Measurements from ENCODE around the gene MED29. TPM values are rescaled to one million over a fixed set of nuclear protein-coding genes. Genes with fewer than 3 reads are reported as not detected.
A peak's percentile ranks its signal among the peaks of the same experiment; 100 is the strongest.

MED29 gene
- total RNA-seq, 1 experiment from 2014 or later: 739 TPM

DNA sequence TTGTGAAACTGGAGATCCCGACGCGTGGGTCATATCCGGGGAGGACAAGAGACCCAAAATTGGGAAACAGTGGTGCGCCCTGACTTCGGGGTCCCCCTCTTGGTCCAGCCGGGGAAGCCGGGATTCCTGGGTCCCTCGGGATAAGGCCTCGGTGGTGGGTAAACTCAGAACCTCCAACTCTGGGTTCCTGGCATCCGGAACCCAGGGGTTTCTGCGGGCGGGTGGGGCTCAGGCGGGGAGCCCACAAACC, 16.2 kb downstream of the MED29 start:
- DNase-seq (ENCODE audit: low read depth, low spot score) (no peak), ATAC-seq (no peak)
- in situ Hi-C loops (cut with HindIII; ENCODE audit: low pct_unique_long_range_greater_than_20kb, low sequenced_read_pairs): no loop called here
- TF ChIP-seq TCF7L2 (IDR thresholded peaks at IDR 0.05; ENCODE audit: low read depth, low read length) (no peak), POLR2AphosphoS5 (IDR thresholded peaks at IDR 0.05; ENCODE audit: low read depth, low read length) (no peak)
- TF ChIP-seq, protein P1, sequence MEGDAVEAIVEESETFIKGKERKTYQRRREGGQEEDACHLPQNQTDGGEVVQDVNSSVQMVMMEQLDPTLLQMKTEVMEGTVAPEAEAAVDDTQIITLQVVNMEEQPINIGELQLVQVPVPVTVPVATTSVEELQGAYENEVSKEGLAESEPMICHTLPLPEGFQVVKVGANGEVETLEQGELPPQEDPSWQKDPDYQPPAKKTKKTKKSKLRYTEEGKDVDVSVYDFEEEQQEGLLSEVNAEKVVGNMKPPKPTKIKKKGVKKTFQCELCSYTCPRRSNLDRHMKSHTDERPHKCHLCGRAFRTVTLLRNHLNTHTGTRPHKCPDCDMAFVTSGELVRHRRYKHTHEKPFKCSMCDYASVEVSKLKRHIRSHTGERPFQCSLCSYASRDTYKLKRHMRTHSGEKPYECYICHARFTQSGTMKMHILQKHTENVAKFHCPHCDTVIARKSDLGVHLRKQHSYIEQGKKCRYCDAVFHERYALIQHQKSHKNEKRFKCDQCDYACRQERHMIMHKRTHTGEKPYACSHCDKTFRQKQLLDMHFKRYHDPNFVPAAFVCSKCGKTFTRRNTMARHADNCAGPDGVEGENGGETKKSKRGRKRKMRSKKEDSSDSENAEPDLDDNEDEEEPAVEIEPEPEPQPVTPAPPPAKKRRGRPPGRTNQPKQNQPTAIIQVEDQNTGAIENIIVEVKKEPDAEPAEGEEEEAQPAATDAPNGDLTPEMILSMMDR (IDR thresholded peaks at IDR 0.05): no peak
- ChIA-PET CTCF (interaction anchor here (0.6 to 4.6 kb wide), 6 partner anchors 10 to 37 kb away, joined by 5 to 144 read pairs (median 8); partner anchors contain the start of genes MED29, PAF1 and RPS16), POLR2A (interaction anchor here (0.6 to 15.7 kb wide), 16 partner anchors 9 to 666 kb away, joined by 3 to 524 read pairs (median 8); partner anchors contain the start of genes MED29, PAF1, RPS16 and SAMD4B)
- BruUV-seq (replicated peaks): no TSS peak
- Histone ChIP-seq H3K27ac (ENCODE audit: low read length) (peak overlapping the region; percentile 92), H3K9me3 (ENCODE audit: control insufficient read depth, insufficient read depth, low read depth, low read length) (no peaks in the 10 kb centered on the region), H3K4me1 (ENCODE audit: control insufficient read depth, insufficient read depth, low read length) (peaks cover 72% of the 10 kb centered on the region), H3K4me3 (ENCODE audit: low read depth in 2 of 2, low read length in 2 of 2) (peak overlapping the region; percentile 42 to 55), H3K36me3 (ENCODE audit: control insufficient read depth, insufficient read depth, low read length) (peaks cover 7% of the 10 kb centered on the region), H3K27me3 (ENCODE audit: control insufficient read depth, insufficient read depth, low read length) (no peaks in the 10 kb centered on the region)
- intact Hi-C loops (cut with micrococcal nuclease; ENCODE audit: unreplicated experiment): no loop called here

DNA sequence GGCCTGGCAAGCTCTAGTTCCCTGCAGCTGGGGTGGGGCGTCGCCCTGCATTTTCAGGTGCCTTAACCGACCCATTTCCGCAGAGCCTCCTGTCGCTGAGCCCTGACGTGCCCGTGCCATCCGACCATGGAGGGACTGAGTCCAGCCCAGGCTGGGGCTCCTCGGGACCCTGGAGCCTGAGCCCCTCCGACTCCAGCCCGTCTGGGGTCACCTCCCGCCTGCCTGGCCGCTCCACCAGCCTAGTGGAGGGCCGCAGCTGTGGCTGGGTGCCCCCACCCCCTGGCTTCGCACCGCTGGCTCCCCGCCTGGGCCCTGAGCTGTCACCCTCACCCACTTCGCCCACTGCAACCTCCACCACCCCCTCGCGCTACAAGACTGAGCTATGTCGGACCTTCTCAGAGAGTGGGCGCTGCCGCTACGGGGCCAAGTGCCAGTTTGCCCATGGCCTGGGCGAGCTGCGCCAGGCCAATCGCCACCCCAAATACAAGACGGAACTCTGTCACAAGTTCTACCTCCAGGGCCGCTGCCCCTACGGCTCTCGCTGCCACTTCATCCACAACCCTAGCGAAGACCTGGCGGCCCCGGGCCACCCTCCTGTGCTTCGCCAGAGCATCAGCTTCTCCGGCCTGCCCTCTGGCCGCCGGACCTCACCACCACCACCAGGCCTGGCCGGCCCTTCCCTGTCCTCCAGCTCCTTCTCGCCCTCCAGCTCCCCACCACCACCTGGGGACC, 16.6 kb downstream of the MED29 start:
- peaks cover 67% of the 10 kb centered on the region for H3K4me1 ChIP-seq (ENCODE audit: control insufficient read depth, insufficient read depth, low read length)
- peak overlapping the region; percentile 42 to 55 for H3K4me3 ChIP-seq (ENCODE audit: low read depth in 2 of 2, low read length in 2 of 2)
- ChIA-PET POLR2A (interaction anchor here (0.5 to 15.7 kb wide), 31 partner anchors 7 to 923 kb away, joined by 3 to 524 read pairs (median 5); partner anchors contain the start of genes EID2B, FBXO17, MED29 and PAF1), CTCF (interaction anchor here (0.6 to 4.6 kb wide), 12 partner anchors 8 to 446 kb away, joined by 3 to 144 read pairs (median 6); partner anchors contain the start of genes MED29, PAF1, RPS16 and SAMD4B)
- peak overlapping the region; percentile 92 for H3K27ac ChIP-seq (ENCODE audit: low read length)
- no peaks in the 10 kb centered on the region for H3K27me3 ChIP-seq (ENCODE audit: control insufficient read depth, insufficient read depth, low read length)
- BruUV-seq (replicated peaks): no TSS peak
- peaks cover 7% of the 10 kb centered on the region for H3K36me3 ChIP-seq (ENCODE audit: control insufficient read depth, insufficient read depth, low read length)
- TF ChIP-seq, protein P2, sequence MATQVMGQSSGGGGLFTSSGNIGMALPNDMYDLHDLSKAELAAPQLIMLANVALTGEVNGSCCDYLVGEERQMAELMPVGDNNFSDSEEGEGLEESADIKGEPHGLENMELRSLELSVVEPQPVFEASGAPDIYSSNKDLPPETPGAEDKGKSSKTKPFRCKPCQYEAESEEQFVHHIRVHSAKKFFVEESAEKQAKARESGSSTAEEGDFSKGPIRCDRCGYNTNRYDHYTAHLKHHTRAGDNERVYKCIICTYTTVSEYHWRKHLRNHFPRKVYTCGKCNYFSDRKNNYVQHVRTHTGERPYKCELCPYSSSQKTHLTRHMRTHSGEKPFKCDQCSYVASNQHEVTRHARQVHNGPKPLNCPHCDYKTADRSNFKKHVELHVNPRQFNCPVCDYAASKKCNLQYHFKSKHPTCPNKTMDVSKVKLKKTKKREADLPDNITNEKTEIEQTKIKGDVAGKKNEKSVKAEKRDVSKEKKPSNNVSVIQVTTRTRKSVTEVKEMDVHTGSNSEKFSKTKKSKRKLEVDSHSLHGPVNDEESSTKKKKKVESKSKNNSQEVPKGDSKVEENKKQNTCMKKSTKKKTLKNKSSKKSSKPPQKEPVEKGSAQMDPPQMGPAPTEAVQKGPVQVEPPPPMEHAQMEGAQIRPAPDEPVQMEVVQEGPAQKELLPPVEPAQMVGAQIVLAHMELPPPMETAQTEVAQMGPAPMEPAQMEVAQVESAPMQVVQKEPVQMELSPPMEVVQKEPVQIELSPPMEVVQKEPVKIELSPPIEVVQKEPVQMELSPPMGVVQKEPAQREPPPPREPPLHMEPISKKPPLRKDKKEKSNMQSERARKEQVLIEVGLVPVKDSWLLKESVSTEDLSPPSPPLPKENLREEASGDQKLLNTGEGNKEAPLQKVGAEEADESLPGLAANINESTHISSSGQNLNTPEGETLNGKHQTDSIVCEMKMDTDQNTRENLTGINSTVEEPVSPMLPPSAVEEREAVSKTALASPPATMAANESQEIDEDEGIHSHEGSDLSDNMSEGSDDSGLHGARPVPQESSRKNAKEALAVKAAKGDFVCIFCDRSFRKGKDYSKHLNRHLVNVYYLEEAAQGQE (IDR thresholded peaks at IDR 0.05; ENCODE audit: insufficient read depth in 1 of 2, low read depth in 2 of 2, low read length in 1 of 2): no peak
- TF ChIP-seq, protein P1 (IDR thresholded peaks at IDR 0.05): no peak
- no peak for TF ChIP-seq POLR2AphosphoS5 (IDR thresholded peaks at IDR 0.05; ENCODE audit: low read depth, low read length)
- no peak for TF ChIP-seq TCF7L2 (IDR thresholded peaks at IDR 0.05; ENCODE audit: low read depth, low read length)
- TF ChIP-seq SIN3A (IDR thresholded peaks at IDR 0.05; ENCODE audit: borderline replicate concordance, insufficient read depth, low read depth, low read length): no peak
- intact Hi-C loops (cut with micrococcal nuclease; ENCODE audit: unreplicated experiment): no loop called here
- peak; percentile 1 for ATAC-seq
- no peaks in the 10 kb centered on the region for H3K9me3 ChIP-seq (ENCODE audit: control insufficient read depth, insufficient read depth, low read depth, low read length)
- in situ Hi-C loops (cut with HindIII; ENCODE audit: low pct_unique_long_range_greater_than_20kb, low sequenced_read_pairs): no loop called here
- peak; percentile 96 for DNase-seq (ENCODE audit: low read depth, low spot score)
